ENCODE measurements around the gene CCDC117.
"Not testable (repeated sequence)": the region's sequence is repeated elsewhere in the genome, so short reads cannot be mapped to it uniquely, and the experiment has no call there.

Gene CCDC117, protein sequence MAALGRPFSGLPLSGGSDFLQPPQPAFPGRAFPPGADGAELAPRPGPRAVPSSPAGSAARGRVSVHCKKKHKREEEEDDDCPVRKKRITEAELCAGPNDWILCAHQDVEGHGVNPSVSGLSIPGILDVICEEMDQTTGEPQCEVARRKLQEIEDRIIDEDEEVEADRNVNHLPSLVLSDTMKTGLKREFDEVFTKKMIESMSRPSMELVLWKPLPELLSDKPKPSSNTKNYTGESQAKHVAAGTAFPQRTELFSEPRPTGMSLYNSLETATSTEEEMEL

DNA sequence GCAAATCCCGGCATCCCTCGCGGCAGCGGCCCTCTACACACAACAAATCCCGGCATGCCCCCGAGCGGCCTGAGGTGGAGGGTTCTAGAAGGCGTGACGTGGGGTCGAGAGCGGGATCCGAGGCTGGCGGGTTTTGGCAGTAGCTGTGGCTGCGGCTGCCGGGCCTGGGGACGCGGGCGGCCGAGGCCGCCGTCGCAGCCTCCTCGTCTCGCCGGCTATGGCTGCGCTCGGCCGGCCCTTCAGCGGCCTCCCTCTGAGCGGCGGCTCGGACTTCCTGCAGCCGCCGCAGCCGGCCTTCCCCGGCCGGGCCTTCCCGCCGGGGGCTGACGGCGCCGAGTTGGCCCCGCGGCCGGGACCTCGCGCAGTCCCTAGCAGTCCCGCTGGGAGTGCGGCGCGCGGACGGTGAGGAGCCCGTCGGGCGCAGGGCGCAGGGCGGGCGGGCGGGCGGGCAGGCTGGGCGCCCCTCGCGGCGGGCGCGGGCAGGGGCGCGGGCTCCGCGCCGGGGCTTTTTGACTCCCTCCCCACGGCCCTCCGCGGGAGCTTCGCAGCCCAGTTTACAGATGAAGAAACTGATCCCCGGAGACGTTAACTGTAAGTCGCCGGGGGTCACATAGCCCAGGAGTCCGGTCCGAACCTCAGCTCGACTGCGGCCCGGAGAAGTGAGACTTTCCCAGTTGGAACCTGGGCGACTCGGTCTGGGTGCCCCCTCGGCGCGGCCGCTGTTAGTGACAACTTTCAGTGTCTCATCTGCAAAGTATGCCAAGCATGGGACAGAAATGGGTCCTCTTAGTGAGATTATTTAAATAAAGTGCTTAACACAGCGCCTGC, at the start of gene CCDC117:
Gene CCDC117 (plus strand): TSS at position 63 of the 828 bp plus-strand sequence. CDS start 155 bp downstream, at position 218.
- DNase-seq (ENCODE audit: low spot score) = peak; percentile 92

DNA sequence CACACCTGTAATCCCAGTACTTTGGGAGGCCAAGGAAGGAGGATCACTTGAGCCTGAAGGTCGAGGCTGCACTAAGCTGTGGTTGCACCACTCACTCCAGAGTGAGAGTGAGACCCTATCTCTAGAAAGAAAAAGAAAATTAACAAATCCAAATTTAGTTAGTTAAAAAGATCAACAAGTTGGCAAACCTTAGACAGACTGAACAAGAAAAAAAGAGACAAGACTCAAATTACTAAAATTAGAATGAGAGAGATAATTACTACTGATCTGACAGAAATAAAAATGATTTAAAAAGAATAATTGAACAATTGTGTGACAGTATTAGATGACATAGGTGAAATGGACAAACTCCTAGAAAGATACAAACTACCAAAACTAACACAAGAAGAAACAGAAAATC, 44.5 kb upstream of the CCDC117 start:
- DNase-seq (ENCODE audit: low spot score) = no peak

DNA sequence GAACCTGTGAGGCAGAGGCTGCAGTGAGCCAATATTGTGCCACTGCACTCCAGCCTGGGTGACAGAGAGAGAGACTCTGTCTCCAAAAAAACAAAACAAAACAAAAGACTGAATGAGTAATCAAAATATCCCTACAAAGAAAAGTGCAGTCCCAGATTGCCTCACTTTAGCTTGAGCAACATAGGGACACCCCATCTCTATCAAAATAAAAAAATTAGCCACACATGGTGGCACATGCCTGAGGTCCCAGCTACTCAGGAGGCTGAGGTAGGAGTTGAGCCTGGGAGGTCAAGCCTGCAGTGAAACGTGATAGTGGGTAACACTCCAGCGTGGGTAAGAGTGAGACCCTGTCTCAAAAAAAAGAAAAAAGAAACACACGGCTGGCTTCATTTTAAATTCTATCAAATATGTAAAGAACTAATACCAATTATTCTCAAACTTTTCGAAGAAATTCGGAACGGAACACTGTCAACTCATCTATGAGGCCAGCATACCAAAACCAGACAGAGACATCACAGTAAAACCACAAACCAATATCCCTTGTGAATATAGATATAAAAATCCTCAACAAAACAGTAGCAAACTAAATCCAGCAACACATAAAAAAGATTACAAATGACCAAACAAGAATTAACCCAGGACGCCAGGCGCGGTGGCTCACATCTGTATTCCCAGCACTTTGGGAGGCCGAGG, 43.7 kb upstream of the CCDC117 start:
- DNase-seq (ENCODE audit: low spot score) = no peak

DNA sequence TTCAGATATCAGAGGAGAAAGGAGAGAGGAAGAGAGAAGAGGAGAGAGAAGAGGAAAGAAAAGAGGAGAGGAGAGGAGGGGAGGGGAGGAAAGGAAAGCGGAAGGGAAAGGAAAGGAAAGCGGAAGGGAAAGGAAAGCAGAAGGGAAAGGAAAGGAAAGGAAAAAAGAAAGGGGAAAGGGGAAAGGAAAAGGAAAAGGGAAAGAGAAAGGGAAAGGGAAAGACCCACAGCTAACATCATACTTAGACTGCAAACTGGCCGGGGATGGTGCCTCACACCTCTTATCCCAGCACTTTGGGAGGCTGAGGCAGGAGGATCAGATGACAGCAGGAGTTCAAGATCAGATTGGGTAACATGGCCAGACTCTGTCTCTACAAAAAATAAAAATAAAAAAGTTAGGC, 42.3 kb upstream of the CCDC117 start:
- no peak for DNase-seq (ENCODE audit: low spot score)

DNA sequence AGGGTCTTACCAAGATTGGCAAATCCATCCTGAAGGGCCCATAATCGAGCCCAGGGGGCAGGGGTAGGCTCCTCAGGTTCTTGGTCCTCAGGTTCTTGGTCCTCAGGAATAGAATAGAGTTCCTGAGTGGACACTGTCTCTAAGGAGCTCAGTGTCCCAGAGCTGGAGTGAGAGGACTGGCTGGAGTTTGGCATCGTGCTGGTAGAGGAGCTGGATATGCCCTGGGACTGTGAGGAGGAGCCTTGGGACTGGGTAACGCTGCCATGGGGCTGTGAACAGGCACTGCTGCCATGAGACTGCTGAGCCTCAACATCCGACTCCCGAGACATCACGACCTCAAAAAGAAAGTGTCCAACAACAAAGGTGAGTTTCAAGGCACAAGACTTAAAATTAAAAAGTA, 38.1 kb upstream of the CCDC117 start:
- no peak for DNase-seq (ENCODE audit: low spot score)

DNA sequence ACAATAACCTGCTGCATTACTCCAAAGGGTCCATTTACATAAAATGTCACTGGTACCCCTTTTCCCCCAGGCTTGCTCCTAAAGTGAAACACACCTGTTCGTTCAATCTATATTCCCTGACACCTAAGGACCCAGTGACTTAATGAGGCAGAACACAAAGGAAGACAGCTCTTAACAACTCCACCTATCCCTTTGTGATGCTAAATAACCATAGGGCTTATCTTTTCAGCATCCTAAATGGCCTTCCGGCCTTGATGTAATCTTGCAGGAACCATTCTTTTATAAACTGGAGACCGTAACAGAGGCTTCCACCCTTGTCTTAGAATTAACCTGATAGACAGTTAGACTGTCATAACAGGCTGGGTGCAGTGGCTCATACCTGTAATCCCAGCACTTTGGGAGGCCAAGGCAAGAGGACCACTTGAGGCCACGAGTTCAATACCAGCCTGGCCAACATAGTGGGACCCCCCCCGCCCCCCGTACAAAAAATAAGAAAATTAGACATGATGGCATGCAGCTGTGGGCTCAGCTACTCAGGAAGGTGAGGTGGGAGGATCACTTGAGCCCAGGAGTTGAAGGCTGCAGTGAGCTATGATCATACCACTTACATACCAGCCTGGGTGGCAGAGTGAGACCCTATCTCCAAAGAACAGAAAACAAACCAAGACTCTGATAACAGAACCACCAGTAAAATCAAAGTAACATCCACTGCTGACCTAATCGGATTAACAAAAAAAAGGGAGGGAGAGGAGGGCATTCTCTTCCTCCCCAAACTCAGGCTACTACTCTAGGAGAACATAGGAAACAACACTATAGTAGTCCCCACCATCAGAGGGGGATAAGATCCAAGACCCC, 36.0 kb upstream of the CCDC117 start:
- no peak for DNase-seq (ENCODE audit: low spot score)

DNA sequence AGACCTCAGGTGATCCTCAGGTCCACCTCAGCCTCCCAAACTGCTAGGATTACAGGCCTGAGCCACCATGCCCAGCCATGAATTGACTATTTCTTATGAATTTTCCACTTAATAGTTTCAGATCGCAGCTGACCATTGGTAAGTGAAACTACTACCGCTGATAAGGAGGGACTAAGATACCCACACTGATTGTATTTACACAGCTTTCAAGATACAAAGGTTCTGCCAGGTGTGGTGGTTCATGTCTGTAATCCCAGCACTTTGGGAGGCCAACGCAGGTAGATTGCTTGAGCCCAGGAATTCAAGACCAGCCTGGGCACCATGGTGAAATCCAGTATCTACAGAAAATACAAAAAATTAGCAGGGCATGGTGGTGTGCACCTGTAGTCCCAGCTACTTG, 34.8 kb upstream of the CCDC117 start:
- no peak for DNase-seq (ENCODE audit: low spot score)

DNA sequence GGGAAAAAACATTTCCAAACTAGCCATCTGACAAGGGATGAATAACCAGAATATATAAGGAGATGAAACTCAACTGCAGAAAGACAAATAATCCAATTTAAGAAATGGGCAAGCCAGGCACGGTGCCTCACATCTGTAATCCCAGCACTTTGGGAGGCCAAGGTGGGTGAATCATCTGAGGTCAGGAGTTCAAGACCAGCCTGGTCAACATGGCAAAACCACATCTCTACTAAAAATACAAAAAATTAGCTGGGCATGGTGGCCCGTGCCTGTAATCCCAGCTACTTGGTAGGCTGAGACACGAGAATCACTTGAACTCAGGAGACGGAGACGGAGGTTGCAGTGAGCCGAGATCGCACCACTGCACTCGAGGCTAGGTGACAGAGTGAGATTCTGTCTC, 33.6 kb upstream of the CCDC117 start:
- DNase-seq (ENCODE audit: low spot score) = not testable (repeated sequence)

DNA sequence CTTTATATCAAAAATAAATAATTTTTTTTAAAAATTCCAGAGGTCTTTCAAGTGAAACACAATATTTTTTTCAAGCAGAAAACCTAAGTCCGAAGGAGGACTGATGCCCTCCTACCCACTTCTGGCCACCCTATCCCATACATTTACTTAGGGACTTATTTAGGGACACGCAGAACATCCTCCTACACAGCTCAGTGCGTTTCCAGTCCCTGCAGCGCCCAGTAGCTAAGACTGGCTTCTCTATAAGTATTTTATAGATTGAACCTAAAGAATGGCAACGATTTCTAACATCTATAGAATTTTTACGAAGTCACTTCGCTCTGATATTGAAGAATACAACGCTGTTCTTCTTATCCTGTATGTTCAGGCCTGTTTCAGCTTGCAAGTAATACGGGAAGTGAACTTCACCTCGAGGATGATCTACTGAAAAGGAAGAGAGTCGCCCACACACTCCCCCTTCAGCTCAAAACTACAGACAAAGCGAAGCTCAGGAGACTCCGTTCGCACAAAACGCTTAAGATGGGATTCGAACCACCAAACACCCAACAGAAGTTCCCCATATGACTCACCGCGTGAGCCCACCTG, 31.2 kb upstream of the CCDC117 start:
- no peak for DNase-seq (ENCODE audit: low spot score)

DNA sequence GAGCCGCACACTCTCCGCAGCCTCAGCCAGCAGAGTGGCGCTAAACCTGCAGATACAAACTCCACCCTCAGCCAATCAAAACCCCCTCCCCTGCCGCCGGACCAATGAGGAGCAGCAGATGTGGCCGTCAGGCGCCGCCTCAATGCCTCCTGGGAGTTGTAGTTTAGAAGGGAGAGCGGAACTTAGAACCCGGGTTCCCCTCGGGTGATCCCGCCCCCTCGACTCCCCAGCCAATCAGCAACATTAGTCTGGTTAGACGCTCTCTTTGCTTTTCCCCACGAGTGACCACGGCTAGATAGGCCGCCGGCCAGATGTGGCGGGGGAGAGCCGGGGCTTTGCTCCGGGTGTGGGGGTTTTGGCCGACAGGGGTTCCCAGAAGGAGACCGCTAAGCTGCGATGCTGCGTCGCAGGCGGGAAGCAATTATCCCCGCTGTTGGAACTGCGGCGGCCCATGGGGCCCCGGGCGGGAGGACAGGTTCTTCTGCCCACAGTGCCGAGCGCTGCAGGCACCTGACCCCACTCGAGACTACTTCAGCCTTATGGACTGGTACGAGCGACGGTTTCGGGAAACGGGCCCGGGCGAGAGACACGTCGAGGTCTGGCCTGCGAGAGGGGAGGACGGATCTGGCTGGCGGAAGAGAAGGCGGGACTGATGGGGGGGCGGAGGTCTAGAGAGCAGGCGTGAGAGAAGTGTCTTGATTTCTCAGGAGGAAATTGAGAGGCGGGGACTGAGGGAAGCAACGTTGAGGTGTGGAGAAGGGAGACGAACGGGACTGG, 30.5 kb upstream of the CCDC117 start, which contains the start of the genes CHEK2 and HSCB:
Gene CHEK2 (minus strand): TSS at position 36 of the 777 bp plus-strand sequence. CDS start 7,099 bp downstream, outside the sequence.
Gene HSCB (plus strand): TSS at position 255 of the 777 bp plus-strand sequence. CDS start 57 bp downstream, at position 312.
- peak; percentile 97 for DNase-seq (ENCODE audit: low spot score)

DNA sequence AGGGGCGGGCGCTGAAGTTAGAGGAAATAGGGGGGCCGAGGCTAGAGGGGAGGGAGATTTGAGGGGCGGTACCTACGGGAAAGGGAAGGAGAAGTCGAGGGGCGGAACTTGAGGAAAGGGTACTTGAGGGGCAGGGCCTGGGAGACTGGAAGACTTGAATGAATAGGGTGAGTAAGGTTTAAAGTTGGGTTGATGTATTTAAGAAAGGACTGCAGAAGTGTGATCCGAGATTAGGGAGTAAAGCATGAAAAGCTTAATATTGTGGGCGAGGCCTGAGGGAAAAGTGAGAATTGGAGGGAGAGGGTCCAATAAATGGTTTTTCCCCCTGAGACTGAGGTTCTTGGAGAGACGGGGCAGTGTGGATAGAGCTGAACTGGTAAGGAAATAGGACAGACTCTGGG, 29.9 kb upstream of the CCDC117 start:
- no peak for DNase-seq (ENCODE audit: low spot score)

DNA sequence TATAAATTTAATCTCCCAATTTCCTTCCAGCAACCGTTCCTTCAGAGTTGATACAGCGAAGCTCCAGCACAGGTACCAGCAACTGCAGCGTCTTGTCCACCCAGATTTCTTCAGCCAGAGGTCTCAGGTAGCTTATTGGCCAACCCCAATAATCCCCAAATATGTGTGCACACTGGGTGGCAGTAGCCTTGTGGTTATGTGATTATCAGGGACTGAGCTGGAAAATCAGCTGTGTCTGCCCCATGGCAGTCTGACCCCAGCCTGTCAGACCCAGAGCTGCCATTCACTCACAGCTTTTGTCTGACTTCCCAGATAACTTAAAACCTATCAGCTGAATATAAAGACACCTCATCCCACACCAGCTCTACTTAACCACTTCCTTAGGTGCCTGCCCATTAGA, 28.6 kb upstream of the CCDC117 start:
- DNase-seq (ENCODE audit: low spot score) = no peak

DNA sequence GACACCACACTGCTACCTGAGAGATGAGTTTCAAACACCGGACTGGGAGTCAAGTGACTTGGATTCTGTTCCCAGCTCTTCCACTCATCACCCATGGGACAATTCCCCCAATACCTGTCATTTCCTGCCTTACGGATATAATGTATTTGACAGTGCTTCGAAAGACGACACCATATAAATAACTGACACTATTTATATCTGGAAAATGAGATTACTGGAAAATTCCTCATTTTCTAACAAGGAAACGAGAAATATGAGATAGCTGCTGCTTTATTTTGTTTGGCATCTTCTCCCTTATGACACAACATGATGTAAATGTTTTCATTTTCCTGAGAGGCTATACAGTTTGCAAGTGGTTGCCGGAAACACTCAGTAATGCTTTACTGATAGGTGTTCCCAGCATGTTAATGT, 22.0 kb upstream of the CCDC117 start:
- DNase-seq (ENCODE audit: low spot score) = no peak

DNA sequence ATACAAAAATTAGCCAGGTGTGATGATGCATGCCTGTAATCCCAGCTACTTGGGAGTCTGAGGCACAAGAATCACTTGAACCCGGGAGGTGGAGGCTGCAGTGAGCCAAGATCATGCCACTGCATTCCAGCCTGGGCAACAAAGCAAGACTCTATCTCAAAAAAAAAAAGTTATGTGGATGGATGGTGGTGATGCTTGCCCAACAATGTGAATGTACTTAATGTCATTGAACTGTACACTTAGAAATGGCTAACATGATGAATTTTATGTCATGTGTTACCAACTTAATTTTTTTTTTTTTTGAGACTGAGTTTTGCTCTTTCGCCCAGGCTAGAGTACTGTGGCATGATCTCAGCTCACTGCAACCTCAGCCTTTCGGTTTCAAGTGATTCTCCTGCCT, 18.0 kb upstream of the CCDC117 start:
- not testable (repeated sequence) for DNase-seq (ENCODE audit: low spot score)

DNA sequence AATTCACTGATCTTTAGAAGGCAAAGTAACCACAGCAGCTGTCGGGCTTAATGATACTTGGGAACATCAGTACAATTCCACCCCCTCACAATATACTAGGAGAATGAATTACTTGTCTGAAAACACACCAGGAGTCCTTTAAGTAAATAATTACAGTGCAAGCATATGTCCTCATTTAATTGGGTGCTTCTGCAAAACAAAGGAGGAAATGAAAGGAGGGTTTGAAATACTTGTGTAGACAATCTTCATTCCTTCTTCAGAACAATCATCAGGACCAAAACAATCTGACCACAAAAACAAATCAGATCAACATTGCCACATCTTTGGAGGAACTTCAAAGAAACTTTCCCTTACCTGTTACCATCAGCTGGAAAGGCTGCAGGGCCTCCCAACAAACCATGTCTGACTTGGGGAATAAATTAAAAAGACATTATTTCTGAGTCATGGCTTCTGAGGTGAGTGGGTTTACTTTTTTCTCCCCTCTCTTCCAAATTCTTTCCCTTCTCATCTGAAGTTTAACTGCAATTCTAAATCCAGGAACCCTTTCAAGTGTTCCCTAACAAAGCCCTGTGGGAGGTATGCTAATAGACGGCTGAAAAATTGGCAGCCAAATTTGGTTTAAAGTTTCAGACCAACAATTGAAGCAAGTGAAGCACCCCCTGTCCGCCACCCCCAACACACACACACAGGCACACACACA, 12.5 kb upstream of the CCDC117 start:
- DNase-seq (ENCODE audit: low spot score) = no peak

DNA sequence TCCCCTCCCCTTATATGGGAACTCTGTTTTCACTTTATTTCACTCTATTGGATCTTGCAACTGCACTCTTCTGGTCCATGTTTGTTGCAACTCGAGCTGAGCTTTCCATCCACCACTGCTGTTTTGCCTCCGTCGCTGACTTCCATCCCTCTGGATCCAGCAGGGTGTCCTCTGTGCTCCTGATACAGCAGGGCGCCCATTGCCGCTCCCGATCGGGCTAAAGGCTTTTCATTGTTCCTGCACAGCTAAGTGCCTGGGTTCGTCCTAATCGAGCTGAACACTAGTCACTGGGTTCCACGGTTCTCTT, 11.1 kb upstream of the CCDC117 start:
- DNase-seq (ENCODE audit: low spot score) = no peak

DNA sequence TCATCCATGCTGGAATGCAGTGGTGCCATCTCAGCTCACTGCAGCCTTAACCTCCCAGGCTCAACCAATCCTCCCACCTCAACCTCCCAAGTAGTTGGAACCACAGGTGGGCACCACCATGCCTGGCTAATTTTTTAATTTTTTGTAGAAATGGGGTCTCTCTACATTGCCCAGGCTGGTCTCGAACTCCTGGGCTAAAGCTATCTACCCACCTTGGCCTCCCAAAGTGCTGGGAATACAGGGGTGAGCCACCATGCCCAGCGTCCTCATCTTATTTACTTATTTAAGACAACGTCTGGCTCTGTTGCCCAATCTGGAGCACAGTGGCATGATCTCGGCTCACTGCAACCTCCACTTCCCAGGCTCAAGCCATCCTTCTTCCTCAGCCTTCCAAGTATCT, 10.5 kb upstream of the CCDC117 start:
- not testable (repeated sequence) for DNase-seq (ENCODE audit: low spot score)

DNA sequence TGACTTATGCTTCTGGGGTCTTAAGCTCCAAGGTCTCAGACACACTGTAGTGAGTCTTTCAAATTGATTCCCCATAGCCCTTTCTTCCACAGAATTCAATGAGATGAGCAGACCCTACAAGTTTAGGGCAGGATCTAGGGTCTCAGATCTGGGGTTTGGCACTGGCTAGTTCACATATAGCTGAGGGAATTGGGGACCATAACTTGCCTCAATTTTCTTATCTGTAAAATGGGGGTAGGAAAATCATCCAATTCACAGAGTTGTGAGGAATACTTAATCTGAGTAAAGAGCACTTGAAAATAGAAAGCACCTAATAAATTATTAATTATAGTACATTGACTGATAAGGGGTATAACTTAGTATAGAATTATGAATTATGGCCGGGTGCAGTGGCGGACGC, 5.9 kb upstream of the CCDC117 start:
- no peak for DNase-seq (ENCODE audit: low spot score)

DNA sequence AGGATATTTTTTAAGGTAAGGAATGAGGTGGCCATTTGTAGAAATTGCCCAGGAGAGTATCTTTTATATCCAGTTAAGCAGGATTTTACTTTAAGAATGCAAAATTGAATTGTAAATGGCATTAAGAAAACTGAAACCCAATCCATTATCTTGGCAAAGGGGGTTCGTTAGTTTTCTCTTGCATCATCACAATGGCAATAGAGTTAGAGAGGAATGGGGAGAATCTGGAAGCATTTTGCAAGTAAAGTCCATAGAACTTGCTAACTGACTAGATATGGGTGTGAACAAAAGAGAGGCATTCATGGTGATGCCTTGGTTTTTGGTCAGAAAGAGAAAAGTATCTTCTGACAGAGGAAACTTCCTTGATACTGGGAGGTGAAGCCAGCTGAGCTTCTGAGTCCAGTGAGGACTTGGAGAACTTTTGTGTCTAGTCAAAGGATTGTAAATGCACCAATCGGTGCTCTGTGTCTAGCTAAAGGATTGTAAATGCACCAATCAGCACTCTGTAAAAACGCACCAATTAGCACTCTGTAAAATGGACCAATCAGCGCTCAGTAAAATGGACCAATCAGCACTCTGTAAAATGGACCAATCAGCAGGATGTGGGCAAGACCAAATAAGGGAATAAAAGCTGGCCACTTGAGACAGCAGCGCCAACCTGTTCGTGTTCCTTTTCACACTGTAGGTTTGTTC, 3.6 kb upstream of the CCDC117 start:
- no peak for DNase-seq (ENCODE audit: low spot score)
